AG10803 (cell line): Measurements from ENCODE around the gene FOXJ2.
"Not testable (repeated sequence)": the region's sequence is repeated elsewhere in the genome, so short reads cannot be mapped to it uniquely, and the experiment has no call there.

Experiments
- DNase-seq: peaks from one replicate; pipeline ENCODE4 v3.0.0; 2010; ENCODE audit warnings: low read depth
- H3K4me3 ChIP-seq: 2 replicates; pipeline ENCODE4 v1.5.1; 2011; ENCODE audit warnings: mild to moderate bottlenecking, low read length, control low read depth
- CTCF ChIP-seq: conservative IDR thresholded peaks from 2 replicates; pipeline ENCODE4 v1.5.1; 2011; ENCODE audit warnings: mild to moderate bottlenecking, low read length, control low read depth, inconsistent platforms

FOXJ2 gene

DNA sequence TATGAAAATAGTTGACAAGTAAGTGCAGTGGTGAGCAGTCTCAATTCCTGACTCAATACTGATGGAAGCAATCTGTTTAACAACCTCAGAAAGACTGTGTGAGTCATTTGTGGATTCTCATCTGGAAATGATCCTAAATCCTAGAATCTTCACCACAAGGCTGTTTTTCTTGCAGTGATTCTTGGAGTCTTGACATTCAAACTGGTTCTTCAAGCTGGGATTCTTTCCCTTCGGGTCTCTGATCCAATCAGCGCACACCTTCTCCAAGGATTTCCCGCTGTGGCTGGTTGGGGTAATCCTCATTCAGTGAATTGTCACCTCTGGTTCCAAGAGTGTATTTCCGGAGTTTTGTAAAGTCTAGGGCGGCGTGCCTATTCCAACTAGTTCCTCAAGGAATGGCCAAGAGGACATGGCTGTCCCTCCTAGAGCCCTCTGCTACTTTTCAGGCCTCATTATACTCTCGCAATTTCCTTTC, 37.7 kb upstream of the FOXJ2 start:
- TF ChIP-seq CTCF: no peak
- peak overlapping the region; percentile 32 for H3K4me3 ChIP-seq
- DNase-seq: peak; percentile 95

DNA sequence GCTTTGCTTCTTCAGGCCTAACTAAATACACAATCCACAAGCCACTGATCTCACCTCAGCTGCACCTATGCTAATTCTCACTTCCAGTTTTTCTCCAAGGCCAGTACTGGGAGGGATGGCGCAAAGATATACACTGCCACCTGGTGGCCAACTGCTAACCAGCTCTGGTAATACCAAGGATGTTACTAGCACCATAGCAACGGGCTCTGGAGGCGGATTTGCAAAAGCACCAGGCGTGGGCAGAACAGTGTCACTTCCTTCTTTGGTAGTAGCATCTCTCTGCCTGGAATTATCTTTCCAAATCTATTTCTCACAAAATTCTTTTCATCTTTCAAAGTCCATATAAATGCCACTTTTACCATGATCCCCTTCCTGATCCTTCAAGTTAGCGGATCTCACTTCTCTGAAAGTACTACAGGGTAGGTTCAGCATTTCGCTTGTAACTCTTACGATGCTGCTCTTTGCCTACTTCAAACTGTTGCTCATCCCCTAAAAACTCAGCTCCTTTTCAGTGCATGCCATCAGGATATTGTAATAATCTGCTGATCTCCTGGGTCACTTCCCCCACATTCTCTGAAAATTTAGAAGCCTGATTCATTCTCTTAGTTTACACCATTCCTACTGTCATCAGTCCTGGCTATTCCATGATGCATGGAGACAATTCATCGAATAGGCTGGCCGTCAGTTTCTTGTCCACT, 37.1 kb upstream of the FOXJ2 start:
- H3K4me3 ChIP-seq: peak overlapping the region; percentile 39
- peak; percentile 88 for DNase-seq
- TF ChIP-seq CTCF: peak; percentile 70

DNA sequence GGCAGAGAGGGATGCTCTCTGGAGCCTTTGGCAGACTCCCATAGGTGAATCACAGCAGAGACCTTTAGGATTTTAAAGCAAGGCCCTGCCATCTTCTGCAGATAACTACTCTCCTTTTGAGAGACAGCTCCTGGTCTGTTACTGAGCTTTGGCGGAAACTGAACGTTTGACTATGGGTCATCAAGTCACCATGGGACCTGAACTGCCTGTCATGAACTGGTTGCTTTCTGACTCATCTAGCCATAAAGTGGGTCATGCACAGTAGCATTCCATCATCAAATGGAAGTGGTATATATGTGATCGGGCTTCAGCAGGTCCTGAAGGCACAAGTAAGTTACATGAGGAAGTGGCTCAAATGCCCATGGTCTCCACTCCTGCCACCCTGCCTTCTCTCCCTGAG, 31.7 kb upstream of the FOXJ2 start:
- H3K4me3 ChIP-seq, DNase-seq: not testable (repeated sequence)

GRCh38 chr12:8001496-8001895, 31.0 kb upstream of the FOXJ2 start:
- not testable (repeated sequence) for DNase-seq, H3K4me3 ChIP-seq

DNA sequence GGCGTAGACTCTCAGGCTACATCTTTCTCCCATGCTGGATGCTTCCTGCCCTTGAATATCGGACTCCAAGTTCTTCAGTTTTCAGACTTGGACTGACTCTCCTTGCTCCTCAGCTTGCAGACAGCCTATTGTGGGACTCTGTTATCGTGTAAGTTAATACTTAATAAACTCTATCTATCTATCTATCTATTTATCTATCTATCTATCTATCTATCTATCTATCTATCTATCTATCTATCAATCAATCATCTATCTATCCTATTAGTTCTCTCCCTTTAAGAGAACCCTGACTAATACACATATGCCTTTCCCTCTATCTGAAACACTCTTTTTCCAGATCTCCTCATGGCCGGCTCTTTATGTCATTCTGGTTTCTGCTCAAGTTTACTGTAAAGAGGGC, 27.6 kb upstream of the FOXJ2 start:
- DNase-seq, H3K4me3 ChIP-seq: not testable (repeated sequence)

DNA sequence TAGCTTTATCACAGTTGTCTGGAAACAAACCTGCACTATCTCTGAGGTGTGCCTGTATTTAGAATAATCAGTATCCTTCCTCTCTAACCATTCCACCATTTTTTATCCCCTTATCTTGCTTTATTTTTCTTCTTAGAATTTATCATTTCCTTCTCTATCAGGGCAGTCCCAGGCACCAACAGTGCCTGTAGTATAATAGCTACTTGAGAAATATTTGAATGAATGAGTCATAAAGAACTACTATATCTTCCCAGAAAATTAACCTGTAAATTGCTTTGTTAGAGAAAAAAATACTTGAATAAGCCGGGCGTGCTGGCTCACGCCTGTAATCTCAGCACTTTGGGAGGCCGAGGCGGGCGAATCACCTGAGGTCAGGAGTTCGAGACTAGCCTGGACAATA, 21.2 kb upstream of the FOXJ2 start:
- no peak overlapping the region for H3K4me3 ChIP-seq
- DNase-seq: no peak
- no peak for TF ChIP-seq CTCF

GRCh38 chr12:8012651-8013309, 19.7 kb upstream of the FOXJ2 start:
- H3K4me3 ChIP-seq: no peak overlapping the region
- no peak for TF ChIP-seq CTCF
- peak; percentile 13 for DNase-seq

DNA sequence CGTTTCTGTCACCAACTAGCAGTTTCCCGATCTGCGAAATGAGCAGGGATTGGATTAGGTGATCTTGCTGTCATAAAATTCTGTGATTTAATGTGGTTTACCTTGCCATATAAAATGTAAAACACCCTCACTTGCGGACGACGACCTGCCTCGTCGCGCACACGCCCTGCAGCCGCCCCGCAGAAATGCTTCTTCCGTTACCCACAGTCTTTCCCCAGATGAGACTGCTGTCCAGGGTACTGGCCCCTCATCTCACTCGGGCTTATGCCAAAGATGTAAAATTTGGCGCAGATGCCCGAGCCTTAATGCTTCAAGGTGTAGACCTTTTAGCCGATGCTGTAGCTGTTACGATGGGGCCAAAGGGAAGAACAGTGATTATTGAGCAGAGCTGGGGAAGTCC, 17.7 kb upstream of the FOXJ2 start:
- no peak for DNase-seq
- H3K4me3 ChIP-seq: no peak overlapping the region
- no peak for TF ChIP-seq CTCF

GRCh38 chr12:8018213-8018612, 14.3 kb upstream of the FOXJ2 start:
- not testable (repeated sequence) for DNase-seq, H3K4me3 ChIP-seq
